GM03348 (cell line): ENCODE measurements around the gene TNFRSF11A.
A peak's percentile ranks its signal among the peaks of the same experiment; 100 is the strongest.

Source experiments
- DNase-seq: peaks from one replicate; pipeline ENCODE4 v3.0.0; 2012; ENCODE audit warnings: low spot score

The TNFRSF11A gene

DNA sequence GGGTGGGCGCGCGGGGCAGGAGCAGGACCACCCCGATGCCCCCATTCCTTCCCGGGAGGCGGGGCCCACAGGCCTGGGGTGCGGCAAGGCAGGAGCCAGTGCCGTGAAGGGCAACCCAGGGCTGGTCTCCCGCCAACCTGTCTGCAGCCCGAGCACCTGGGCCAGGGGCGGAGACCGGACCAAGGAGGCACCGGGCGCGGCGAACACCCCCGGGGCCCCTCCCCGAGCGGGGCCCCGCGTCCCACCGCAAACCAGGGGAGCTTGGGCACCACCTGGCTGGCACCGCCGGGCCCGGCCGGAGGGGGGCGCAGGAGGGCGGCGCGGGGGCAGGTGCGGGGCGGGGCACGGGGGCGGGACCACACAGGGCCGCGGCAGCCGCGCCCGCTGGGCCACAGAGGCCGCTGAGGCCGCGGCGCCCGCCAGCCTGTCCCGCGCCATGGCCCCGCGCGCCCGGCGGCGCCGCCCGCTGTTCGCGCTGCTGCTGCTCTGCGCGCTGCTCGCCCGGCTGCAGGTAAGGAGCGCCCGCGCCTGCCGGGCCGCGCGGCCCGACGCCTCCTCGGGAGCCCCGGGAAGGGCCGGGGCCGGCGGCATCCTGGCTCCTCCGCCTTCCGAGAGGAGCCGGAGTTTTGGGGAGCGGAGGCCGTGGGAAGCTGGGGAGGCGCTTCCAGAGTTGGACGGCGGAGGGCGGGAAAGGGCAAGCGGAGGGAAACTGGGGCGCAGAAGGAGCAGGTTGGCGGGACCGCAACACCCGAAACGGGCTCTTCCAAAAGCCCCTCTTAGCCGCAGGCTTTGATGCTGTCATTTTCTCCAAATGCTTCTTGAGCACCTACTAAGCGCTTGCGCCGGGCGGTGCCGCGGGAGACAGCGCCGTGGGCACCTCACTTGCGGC, at the start of gene TNFRSF11A:
TNFRSF11A (plus strand) TSS at position 394 of the 889 bp plus-strand sequence; CDS start at position 437, 43 bp downstream.
- peak; percentile 54 for DNase-seq

DNA sequence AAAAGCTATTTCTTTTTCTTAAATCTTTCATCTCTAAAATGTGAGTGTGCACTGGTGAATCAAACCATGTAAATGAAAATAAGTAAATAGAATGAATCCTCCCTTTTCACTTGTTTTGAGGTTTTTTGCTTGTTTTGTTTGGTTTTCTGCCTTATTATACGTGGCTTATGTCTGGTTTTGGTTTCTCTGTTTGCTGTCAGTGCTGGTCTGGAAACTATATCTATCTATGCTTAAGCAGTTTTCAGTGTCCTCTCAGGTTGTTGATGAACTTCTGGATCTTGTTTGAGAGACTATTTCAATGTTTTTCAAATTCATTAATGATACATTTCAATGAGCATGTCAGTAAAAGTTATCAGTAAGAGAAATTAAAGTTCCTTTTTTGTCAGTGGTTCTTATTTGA, 48.1 kb upstream of the TNFRSF11A start:
- DNase-seq = no peak

DNA sequence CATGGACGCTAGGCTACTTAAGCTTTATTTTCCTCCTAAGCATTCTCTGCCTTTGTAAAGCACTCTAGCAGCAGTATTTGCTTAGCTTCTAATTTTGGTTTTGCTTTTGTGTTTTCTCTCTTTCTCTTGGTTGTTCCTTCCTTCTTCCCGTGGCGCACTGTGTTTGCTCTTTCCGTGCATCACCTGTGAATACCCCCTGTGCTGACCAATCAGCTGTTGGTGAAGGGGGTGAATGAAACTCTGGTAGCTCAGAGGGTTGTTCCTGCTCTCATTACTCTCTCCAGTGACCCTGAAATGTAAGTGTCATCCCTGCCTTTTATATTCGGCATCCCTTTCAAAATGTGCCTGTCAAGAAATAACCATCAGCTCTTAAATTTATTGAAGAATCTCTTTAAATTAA, 45.5 kb upstream of the TNFRSF11A start:
- no peak for DNase-seq

- no peak for DNase-seq
Measured at GRCh38 chr18:62280058-62280457, 45.1 kb upstream of the TNFRSF11A start.

DNA sequence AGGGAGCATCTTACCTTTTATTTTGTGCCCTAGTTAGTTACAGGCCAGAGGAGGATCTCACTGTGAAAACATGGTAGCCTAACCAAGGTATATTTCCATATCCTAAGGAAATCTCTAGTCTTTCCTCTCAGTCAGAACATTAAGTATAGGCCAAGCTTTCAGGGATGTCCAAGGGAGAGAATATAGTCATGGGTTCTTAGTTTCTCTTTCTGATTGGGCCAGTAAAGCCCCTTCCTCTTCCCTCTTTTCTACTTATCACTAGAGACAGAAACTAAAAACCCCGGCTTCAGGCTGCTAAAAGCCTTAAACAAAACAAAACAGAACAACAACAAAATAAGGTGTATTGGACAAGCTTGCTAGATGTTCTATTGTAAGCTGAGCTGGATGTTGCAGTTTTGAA, 44.3 kb upstream of the TNFRSF11A start:
- DNase-seq = no peak

DNA sequence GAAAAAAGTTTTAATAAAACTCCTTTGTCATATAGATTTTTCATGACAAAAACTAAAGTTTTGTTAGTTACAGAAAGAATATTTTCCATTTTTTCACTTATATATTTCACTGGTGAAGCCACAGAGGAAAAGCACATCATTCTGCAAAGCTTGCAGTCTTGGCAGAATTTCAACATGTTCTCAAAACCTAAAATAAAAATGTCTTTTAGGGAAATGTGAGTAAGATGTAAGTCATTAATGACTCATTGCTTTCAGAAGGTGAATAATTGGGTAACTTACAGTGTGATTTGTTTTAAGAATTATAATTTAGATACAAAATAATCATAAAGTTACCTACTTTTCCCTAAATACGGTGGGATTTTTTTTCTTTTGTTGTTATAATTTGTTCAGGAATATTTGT, 43.4 kb upstream of the TNFRSF11A start:
- peak; percentile 48 for DNase-seq

DNA sequence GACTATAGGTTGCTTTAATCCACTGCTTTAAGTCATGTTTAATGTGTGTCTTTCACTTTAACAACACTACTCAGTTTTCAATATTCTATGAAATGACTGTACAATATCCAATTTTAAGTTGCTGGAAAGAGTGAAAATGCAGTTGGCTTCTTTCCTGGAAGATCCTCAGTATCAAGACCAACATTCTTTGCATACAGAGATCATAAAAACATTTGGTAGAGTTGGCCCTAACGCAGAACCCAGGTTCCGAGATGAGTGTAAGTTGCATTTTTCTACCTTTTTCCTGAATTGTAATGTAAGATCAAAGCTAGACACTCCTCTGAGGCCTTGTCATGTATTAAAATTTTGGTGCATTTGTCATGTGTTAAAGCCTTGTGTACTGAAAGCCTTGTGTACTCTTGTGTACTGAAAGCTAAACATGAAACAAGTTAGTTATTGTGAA, 42.9 kb upstream of the TNFRSF11A start:
- peak; percentile 64 for DNase-seq

GRCh38 chr18:62284637-62285036, 40.5 kb upstream of the TNFRSF11A start:
- DNase-seq = no peak

- DNase-seq = no peak
Measured at GRCh38 chr18:62285281-62285680, 39.8 kb upstream of the TNFRSF11A start.

DNA sequence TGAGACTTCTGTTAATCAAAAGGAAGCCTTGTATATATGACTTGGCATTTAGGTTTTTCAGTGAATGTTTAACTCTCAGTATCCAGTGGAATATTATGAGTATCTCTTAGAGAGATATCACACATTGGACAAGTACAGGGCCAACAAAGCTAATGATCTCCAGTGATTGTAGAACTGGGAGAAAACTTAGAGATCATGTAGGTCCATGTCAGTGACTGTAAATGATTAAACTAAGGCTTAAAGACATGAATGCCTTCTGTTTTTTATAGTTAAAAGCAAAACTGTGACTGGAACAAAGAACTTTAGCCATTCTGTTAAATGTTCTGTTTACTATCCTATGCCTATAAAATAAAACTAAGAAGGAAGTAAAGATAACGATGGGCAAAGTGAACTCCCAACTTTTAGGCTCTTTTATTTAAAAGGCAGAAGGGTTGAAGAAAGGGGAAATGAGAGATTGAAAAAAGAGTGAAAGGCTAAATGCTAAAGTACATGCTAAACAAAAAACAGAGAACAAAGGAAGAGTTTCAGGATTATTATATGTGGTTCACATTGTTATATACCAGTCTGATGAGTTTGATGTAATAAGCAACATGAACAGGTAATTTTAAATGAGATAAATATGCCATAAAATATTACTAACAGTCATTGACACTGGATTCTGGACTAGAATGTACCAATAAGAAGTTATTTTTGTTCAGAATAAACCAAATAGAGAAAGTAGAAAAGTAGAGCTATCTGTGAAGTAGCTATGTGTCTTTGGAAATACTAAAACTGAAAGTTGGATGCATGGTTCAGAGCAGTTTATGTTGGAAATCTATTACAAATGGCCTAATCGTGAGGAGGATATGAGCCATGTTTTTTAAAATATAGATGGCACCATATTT, 37.1 kb upstream of the TNFRSF11A start:
- no peak for DNase-seq

DNA sequence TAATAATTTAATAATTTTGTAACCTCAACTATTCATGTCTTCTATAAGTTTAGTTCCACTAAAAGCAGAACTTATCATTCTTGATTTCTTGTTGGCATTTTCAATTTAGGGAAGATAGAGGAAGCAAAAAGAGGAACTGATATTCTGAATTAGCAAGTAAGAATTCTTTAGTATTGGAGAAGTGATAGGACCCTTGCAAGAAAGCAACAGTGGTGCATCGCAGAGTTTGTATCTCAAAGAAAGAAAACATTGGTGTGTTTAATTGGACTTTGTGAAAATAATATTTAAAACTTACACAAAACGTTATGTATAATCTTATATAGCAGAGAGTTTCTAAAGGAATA, 36.5 kb upstream of the TNFRSF11A start:
- DNase-seq = no peak

DNA sequence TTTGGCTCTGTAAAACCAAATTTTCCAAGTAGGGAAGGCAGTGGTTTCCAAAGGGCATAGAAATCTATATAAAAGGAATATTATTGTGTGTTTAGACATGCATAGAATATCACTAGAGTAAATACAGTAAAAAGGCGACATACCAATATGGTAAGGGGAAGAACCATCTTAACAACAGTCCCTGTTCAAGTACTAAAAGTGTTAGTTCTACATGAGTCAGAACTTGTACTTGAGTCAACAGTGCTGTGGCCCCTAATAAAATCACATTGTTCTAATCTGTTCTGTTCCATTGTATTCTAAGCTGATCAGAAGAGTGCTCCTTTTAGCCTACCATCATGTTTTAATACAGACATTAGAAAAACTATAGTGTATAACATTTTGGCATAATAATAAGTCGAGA, 36.1 kb upstream of the TNFRSF11A start:
- DNase-seq = no peak

GRCh38 chr18:62294073-62294472, 31.0 kb upstream of the TNFRSF11A start:
- no peak for DNase-seq

GRCh38 chr18:62300359-62300963, 24.6 kb upstream of the TNFRSF11A start:
- no peak for DNase-seq

DNA sequence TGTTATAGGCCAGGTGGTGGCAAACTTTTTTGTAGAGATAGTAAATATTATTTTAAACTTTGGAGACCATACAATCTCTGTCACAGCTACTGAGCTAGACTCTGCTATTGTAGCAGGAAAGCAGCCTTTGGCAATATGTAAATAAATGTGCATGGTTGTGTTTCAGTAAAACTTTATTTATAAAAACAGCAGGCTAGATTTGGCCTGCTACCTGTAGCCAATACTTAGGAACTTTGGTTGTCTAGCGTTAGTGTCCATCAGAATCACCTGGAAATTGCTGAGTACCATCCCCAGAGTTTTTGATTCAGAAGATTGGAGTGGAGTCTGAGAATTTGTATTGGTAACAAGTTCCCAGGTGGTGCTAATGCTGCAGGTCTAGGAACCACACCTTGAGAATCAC, 23.8 kb upstream of the TNFRSF11A start:
- DNase-seq = no peak

- no peak for DNase-seq
Measured at GRCh38 chr18:62312851-62313250, 12.3 kb upstream of the TNFRSF11A start.

GRCh38 chr18:62318228-62319180, 6.6 kb upstream of the TNFRSF11A start:
- no peak for DNase-seq

GRCh38 chr18:62321201-62321600, 3.9 kb upstream of the TNFRSF11A start:
- no peak for DNase-seq

DNA sequence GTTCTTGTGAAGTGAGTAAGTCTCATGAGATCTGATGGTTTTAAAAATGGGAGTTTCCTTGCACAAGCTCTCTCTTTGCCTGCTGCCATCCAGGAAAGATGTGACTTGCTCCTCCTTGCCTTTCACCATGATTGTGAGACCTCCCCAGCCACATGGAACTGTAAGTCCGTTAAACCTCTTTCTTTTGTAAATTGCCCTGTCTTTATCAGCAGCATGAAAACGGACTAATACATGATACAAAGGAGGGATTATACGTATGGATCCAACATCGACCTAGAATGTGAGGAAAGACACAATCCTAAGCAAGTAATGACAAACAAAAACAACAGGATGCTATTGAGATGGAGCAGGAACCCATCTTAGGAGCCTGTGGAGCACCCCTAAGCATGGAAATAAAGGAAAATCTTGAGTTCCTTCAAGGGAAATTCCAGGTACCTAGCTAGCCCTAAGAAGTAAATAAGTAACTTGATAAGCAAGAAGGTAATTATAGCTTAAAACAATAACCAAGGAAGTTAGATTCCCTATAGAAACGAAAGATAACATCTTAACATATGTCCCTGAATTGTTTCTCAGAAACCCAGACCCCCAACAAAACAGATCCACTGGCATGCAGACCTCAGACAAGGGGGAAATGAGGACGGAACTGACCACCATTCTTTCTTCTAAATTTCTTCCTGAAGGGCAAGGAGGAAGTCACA, 1.5 kb upstream of the TNFRSF11A start:
- no peak for DNase-seq

DNA sequence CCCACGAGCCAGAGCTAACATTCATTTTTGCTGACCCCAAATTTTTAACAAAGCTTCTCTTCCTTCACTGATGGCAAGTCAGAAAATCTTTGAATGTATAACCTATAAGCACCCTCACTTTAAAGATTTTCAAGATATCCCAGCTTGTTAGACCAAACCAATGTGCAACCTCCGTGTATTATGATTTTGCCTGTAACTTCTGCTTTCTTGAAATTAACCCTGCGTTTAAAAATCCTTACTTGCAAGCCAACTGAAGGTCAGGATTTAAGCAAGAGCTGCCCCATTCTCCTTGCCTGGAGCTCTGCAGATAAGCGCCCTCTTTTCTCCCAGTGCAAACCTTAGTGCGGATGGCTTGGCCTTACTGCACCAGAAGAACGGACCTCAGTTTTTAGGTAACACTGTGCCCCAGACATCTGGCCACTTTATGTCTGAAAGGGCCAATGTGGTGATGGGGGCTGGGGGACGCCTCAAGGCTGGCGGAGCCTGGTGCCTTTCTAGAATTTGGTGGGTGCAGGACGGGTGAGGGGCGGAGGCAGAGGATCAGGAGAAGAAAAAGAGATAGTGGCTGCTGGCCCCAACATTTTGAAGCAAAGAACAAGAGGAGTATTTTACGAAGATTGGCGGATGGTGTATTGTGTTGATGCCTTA, 805 bp upstream of the TNFRSF11A start:
- DNase-seq = no peak
